ENCODE data around the gene DUSP1. TPM values are rescaled to one million over a fixed set of nuclear protein-coding genes. Genes with fewer than 3 reads are reported as not detected.
A peak's percentile ranks its signal among the peaks of the same experiment; 100 is the strongest.

The DUSP1 gene
- total RNA-seq, 4 donors from 2014 or later: 469 to 701 (median 567) TPM

DNA sequence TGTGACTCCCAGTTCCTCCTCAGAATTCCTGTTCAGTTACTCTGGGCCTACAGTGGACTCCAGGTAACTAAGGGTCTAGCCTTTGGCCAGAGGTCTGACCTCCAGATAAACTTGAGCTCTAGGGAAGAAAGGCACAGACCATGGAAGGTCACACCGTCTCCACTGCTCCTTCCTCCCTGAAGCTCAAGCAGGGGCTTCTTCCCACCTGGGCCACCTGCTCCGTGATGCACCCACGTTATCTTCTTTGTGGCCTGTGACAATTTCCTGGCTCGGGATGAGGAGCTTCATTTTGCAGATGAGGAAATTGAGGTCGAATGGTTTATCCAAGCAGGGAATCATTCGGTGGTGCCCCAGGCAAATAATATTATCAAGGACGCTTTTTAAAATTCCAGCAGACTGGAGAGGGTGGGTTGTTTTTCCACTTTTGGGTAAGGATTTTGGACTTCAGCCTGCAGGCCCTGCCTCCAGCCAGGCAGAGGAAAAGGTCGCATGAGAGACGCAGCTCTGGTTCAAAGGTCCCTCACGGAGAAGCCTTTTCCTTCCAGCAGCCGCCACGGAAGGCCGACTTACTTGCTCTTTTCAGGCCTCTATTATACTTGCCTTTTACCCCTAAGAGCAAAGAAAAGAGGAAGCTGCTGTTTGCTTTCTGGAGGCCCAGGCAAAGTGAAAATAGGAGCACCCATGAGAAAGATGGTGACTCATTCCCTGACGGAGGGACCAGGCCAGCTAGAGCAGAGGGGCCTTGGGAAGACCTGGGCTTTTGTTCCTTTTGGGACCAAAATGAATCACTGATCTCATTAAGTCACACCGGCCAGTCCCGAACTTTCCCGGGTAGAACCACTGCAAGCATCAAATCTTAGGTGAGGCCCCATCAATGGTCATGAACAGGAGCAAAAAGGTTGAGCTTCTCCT, 22.8 kb upstream of the DUSP1 start:
- no peak for DNase-seq
- H3K36me3 ChIP-seq: no peaks in the 10 kb centered on the region
- in situ Hi-C loops (cut with MboI; ENCODE audit: low pct_ligation_motif_present in 1 of 4, low pct_unique_long_range_greater_than_20kb in 1 of 4, low sequenced_read_pairs in 3 of 4): no loop called here

DNA sequence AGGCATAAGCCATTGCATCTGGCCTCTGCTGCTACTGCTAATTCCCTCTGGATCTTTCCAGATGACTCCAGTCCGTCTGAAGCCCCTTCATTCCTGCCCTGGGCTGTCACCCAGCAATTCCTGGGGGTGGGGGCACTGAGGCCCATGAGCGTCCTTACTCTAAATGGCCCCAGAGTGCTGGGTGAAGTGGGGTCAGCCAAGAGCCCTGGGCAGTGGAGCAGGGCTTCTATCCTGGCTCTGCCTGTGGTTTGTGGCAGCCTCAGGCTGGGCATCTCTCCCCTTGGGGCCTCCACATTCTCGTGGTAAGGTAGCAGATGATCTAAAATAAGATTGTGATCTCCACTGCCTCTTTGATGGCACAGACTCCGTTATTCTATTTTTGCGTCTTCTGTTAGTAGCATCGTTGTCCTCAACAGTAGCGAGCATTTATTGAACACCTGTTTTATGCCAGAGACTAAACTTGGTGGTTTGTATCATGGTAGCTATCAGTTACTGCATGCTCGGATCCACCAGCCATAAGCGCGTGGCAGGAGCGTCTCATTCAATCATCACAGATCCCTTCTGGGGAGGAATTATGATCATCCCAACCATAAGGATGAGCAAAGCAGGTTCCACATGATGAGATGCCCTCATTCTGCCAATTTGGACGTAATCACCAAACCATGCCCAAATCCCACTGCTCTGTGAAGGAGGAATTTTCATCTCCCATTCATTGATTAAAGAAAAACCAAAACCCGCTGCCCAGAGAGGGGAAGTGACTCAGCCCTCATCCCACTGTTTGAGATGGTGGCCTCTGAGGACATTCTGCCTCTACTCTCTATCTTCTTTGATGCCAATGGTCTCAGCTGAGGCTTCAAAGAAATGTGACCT, 21.9 kb upstream of the DUSP1 start:
- no peak for DNase-seq
- intact Hi-C loops (cut with DNase I; ENCODE audit: low total_unique reads): no loop called here
- Histone ChIP-seq H3K4me3 (no peak overlapping the region), H3K27ac (peak overlapping the region in 3 of 4 donors; percentile 73 to 83 (median 79)), H3K4me1 (peaks cover 22 to 36% (median 24%) of the 10 kb centered on the region in 4 donors), H3K9me3 (no peaks in the 10 kb centered on the region), H3K36me3 (no peaks in the 10 kb centered on the region), H3K27me3 (no peaks in the 10 kb centered on the region)
- TF ChIP-seq POLR2A (IDR thresholded peaks at IDR 0.05) (no peak), EP300 (IDR thresholded peaks at IDR 0.05; ENCODE audit: low read depth) (no peak), POLR2AphosphoS5 (IDR thresholded peaks at IDR 0.05) (no peak)
- TF ChIP-seq, protein P1, sequence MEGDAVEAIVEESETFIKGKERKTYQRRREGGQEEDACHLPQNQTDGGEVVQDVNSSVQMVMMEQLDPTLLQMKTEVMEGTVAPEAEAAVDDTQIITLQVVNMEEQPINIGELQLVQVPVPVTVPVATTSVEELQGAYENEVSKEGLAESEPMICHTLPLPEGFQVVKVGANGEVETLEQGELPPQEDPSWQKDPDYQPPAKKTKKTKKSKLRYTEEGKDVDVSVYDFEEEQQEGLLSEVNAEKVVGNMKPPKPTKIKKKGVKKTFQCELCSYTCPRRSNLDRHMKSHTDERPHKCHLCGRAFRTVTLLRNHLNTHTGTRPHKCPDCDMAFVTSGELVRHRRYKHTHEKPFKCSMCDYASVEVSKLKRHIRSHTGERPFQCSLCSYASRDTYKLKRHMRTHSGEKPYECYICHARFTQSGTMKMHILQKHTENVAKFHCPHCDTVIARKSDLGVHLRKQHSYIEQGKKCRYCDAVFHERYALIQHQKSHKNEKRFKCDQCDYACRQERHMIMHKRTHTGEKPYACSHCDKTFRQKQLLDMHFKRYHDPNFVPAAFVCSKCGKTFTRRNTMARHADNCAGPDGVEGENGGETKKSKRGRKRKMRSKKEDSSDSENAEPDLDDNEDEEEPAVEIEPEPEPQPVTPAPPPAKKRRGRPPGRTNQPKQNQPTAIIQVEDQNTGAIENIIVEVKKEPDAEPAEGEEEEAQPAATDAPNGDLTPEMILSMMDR (IDR thresholded peaks at IDR 0.05): no peak
- in situ Hi-C loops (cut with MboI; ENCODE audit: low pct_ligation_motif_present in 1 of 4, low pct_unique_long_range_greater_than_20kb in 1 of 4, low sequenced_read_pairs in 3 of 4): no loop called here
- 86 to 93% methylated on average over 3 to 13 of the region's 13 CpGs for WGBS, 2 donors (ENCODE audit: low coverage in 1 of 2)

More for the DNA sequence above, 22.8 kb upstream of the DUSP1 start:
- intact Hi-C loops (cut with DNase I; ENCODE audit: low total_unique reads): no loop called here
- WGBS, 2 donors (ENCODE audit: low coverage in 1 of 2): 73 to 87% methylated on average over 9 to 17 of the region's 17 CpGs
- TF ChIP-seq EP300 (IDR thresholded peaks at IDR 0.05; ENCODE audit: low read depth): no peak
- TF ChIP-seq, protein P1 (IDR thresholded peaks at IDR 0.05): no peak
- TF ChIP-seq POLR2AphosphoS5 (IDR thresholded peaks at IDR 0.05): no peak
- no peak for TF ChIP-seq POLR2A (IDR thresholded peaks at IDR 0.05)
- no peak overlapping the region for H3K4me3 ChIP-seq
- no peaks in the 10 kb centered on the region for H3K27me3 ChIP-seq
- H3K9me3 ChIP-seq: no peaks in the 10 kb centered on the region
- peak overlapping the region; percentile 73 to 83 (median 76) for H3K27ac ChIP-seq
- peaks cover 13 to 31% (median 17%) of the 10 kb centered on the region in 4 donors for H3K4me1 ChIP-seq

DNA sequence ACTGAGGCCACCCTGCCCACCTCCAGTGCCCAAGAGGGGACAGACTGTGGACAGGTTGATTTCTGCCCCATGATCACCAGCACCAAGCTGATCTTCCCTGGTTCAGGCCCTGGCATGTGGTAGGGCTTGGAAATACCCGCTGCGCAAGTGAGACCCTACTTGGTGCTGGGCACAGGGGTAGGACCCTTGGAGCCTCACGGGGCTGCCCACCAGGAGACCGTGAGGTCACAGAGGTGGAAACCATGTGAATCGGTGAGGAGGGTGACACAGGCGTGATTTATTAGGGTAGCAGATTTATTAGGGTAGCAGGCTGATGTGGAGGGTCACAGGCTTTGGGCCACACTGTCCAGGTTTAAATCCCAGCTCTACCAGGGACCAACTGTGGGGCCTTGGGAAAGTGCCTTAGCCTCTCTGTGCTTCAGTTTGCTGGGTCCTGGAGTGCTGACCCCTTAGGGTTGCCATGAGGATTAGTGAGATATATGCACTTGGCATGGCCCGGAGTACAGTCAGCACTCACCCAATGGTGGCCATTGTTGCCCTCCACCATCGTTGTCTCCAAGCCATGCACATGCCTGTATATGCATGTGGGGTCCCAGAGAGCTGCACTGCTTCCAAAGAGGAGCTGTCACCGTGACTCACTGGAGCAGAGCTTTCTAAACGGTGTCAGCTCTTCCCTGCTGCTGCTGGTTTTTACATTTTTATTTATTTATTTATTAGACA, 20.9 kb upstream of the DUSP1 start:
- 91% methylated on average over 10 of the region's 10 CpGs; no CpG with 5 or more reads in 1 of the 2 donors for WGBS, 2 donors (ENCODE audit: low coverage in 1 of 2)
- peaks cover 22 to 38% (median 25%) of the 10 kb centered on the region in 4 donors for H3K4me1 ChIP-seq

More for the DNA sequence above, 20.9 kb upstream of the DUSP1 start:
- H3K4me3 ChIP-seq: no peak overlapping the region
- no peak for DNase-seq
- in situ Hi-C loops (cut with MboI; ENCODE audit: low pct_ligation_motif_present in 1 of 4, low pct_unique_long_range_greater_than_20kb in 1 of 4, low sequenced_read_pairs in 3 of 4): no loop called here
- TF ChIP-seq, protein P1 (IDR thresholded peaks at IDR 0.05): no peak
- TF ChIP-seq POLR2AphosphoS5 (IDR thresholded peaks at IDR 0.05): no peak
- no peak for TF ChIP-seq POLR2A (IDR thresholded peaks at IDR 0.05)
- TF ChIP-seq EP300 (IDR thresholded peaks at IDR 0.05; ENCODE audit: low read depth): no peak
- intact Hi-C loops (cut with DNase I; ENCODE audit: low total_unique reads): no loop called here
- no peaks in the 10 kb centered on the region for H3K27me3 ChIP-seq
- H3K36me3 ChIP-seq: no peaks in the 10 kb centered on the region
- H3K27ac ChIP-seq: no peak overlapping the region
- no peaks in the 10 kb centered on the region for H3K9me3 ChIP-seq

All from transverse colon (tissue), 4 donors.